Ammon's horn (tissue), 1 donor: Measurements from ENCODE around the gene ENOX1.

Experiments used
- DNase-seq: peaks from one replicate; pipeline ENCODE4 v3.0.0-alpha.2; 2016; ENCODE audit warnings: low spot score

Gene ENOX1

DNA sequence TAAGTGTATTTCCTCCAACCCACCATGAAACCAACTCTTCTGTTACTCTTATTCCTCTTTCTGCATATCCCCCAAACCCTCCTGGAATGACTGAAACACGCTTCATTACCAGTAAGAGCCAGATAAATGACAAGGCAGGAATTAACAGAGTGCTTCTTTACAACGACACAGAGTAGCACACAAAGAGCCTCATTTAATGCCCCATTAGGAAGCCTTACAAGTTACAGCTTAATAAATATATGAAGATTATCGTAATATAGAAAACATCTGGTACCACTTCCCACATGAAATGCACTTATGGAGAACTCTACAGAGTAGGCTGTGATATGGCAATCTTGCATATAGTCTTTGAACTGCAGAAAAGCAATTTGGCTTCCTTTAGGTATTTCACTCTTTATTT lies 116.8 kb downstream of the ENOX1 start:
- no peak for DNase-seq

DNA sequence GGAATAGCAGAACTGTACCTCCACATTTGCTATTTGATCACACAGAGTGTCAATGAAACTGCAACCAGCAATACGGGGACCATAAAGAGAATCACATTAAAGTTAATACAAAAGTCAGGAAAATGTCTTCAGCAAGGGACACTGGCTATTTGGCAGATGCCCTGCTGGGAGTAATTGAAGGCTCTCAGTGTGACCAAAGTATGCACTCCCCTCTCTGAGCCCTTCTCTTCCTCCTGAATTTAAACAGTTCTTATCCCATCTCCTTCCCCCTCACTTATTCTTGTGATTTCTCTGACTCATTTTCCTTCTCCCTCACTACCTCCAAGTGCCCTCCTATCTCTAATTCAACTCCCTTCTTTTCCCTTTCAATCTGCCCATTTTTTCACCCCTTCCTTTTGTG lies 117.7 kb downstream of the ENOX1 start:
- DNase-seq, result no peak

DNA sequence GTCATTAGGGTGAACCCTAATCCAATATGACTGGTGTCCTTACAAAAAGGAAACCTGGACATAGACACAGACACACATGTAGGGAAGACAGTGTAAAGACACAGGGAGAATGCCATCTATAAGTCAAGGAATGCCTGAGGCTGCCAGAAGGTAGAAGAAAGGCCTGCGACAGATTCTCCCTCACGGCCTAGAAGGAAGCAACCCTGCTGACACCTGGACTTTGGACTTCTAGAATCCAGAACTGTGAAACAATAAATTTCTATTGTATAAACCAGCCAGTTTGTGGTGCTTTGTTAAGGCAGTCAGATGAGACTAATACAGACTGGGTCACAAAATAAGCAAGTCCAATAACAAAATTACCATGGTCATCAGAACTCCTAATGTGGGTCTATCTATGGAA lies 120.4 kb downstream of the ENOX1 start:
- no peak for DNase-seq

DNA sequence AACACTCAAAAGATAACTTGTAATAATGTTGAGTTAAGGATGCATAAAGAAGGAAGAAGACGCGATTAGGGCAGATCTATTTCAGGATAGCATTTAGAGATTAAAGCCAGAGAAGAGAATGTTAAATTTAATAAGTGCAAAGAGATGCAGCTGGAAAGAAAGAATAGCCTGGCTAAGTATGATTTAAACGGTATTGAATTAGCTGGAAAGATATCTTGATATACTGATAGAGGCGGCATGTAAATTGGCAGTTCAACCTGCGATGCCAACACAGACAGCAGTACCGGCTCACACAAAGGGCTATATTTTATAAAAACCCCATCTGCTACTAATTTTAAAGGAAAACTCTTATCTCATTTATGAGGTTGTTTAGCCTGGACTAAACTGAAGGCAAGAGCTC lies 121.4 kb downstream of the ENOX1 start:
- DNase-seq, result no peak

DNA sequence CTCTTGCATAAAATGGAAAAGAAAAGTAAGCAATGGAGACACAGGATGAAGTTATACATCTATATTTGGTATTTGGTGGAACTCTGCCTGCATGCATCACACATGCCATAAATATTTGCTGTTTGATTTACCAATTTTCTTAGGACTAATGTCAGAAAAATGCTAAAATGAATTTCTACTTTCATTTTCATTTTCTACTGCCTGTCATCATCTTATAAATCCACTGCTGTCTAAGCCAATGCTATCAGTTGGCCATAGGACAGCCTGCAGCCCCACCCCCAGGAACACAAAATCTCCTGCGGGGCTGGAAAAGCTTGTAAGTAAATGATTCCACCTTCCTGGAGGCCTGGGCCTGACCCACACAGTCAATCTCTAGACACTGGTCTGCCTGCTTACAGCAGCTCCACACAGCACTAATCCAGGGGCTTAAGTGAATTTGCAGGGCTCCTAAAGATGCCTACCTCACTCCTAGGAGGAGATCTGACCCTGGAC lies 122.0 kb downstream of the ENOX1 start:
- no peak for DNase-seq

DNA sequence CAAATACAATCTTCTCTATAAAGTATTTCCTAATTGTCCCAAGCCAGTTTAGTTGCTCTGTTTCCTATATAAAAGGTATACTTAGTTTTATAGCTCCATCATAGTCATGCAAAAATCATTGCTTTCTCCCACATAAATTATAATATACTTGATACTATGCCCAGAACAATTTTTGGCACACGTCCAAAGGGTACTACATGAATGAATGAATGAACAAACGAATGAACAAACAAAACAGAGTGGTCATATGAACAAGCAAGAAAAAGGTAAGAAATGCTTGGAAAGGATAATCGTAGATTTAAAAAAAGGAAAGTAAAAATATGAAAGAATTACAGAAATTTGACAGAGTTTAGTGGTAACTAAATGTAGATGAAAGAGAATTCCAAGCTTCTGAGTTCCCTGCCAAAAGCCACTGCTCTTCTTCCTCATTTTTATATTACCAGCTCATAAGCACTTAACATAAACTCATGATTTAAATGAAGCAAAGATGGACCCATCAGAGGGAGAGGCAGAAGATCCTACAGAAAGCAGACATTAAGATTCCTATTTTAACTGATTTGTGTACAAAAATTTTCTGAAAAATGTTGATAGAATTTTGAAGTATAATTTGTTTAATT lies 123.2 kb downstream of the ENOX1 start:
- no peak for DNase-seq

DNA sequence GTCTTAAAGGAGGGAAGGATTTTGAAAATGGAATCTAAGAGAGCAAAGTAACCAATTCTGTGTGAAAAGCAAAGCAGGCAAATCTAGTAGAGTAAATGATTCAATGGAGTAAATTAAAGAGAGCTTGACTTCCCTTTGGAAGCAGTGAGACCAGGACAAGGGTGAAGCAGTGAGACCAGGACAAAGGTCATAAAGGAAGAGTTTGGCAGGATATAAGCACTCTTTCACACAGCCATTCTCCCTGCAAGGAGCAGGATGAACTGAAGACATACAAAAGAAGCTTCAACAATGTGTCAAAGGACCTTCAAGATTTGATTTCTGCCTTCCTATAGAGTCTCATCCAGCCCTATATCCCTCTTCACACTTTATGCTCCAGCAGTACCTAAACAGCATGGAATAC lies 123.8 kb downstream of the ENOX1 start:
- no peak for DNase-seq

DNA sequence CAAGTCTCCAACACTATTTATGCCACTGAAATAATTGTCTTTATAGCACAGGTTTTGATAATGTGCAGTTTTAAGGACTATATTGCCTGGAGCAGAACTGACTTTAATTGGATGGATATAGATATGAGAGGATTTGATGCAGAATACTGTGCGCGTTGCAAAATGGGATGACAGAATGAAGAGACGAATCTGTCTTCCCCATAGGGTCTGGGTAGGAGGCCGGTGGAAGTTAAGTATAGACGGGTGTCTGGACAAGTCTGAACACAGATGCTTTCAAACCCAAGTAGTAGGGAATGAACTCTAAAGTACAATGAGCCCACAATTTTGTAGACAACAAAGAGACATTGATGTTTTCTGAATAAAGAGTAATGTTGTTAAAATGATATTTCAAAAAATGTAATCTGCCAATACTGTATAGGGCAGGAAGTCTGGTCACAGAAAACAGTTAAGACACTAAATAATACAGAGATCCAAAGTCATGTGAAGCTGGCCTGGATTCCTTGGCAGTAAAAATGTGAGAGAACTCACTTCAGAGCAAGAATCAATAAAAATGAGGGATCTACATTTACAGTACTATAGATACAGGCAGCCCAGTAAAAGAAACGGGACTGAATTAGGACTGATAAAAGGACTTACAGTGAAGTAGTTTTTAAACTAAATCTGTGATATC lies 125.5 kb downstream of the ENOX1 start:
- DNase-seq, result no peak

DNA sequence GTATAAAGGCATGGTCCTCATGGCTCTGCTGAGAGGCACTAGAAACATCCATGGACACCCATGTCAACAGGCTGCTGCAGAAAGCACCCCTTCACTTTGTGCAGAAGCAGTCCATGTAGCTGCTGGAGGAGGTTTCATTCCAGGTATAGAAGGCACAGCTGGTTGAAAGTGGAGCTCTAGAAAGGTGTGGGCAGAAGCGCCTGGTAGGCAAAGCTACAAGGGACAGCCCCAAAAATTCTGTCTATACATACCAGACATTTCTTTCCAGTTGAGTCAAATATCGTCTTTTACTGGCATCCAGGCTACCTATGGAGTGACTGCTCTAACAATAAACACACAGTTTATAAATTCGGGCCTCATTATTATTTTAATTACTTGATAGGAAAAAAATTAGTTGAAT lies 129.3 kb downstream of the ENOX1 start:
- no peak for DNase-seq

DNA sequence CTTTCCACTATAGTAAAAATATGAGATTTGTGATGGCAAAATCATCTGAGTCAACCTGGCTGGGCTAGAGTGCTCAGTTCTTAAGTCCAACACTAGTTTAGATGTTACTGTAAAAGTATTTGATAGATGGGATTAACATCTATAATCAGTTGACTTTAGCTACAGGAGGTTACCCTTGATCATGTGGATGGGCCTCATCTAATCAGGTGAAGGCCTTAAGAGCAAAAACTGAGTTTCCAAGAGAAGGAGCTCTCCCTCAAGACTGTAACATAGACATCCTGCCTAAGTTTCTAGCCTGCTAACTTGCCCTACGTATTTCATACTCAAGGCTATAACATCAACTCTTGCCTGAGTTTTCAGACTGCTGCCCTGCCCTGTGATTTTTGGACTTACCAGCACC lies 132.8 kb downstream of the ENOX1 start:
- DNase-seq, result no peak

DNA sequence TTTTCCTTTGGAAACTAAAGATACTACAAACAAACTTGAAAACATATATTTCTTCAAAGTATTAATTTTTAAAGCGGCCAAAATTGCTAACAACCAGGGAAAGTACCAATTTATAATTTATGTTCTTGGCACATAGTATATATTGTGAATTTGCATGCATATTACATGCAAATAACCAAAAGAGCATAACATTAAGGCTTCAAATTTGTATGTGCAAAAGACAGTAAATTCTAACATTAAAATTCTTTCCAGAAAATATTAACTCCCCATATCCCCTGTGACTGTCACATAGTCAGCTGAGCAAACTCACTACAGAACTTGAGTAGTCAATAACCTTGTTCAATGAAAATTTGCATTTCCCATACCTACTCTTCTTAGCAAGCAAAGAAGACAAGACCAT lies 133.4 kb downstream of the ENOX1 start:
- no peak for DNase-seq

DNA sequence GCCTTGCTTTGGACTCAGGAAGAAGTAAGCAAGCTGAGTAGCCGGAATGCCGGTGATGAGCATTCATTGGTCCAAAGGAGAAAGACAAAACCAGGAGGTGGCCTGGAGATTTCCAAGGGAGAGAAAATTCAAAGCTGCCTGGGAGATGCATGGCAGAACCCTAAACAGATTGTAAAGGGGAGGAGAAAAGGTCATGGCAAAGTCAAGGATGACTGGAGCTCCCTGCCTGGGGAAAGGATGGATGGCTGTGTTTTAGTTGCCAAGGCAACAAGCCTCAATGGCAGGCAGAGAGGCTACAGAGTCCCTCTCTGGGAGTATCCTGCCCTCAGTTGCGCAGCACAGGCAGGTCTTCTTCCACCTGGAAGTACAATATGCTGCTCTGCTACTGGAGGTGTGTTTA lies 134.0 kb downstream of the ENOX1 start:
- no peak for DNase-seq

DNA sequence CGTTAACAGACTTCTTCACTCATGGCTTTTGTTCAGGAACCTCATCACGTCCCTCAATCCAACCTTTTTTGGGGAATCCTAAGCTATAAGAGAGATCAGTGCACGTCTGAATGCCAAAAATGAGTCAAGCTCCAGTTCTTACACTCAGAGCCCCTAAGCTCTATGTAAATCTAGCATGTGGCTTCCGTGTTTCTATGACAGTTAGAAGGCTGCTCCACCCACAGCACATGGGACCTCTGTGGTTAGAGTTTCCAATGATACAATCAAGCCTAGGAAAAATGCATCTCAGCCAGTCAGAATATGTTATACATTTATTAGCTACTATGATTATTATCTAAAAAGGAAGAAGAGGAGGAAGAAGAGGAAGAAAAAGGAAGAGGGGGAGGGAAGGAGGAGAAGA lies 135.9 kb downstream of the ENOX1 start:
- no peak for DNase-seq

DNA sequence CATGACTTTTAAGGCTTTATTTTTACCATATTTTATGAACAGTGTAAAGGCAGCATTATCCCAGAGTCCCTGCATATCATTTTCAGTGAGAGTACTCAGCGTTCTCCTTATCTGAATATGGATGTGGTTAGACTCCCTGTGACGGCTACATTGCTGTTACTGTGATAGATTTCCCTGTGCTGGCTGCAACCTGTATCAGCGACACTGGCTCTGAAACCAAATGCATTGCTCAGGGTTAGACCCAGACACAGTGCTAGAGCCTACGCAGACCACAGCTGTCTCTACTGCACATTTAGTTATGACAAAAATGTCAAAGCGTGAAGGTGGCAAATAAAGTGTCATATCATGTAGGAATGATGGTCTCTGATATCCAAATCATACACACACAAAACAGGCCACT lies 138.0 kb downstream of the ENOX1 start:
- no peak for DNase-seq

DNA sequence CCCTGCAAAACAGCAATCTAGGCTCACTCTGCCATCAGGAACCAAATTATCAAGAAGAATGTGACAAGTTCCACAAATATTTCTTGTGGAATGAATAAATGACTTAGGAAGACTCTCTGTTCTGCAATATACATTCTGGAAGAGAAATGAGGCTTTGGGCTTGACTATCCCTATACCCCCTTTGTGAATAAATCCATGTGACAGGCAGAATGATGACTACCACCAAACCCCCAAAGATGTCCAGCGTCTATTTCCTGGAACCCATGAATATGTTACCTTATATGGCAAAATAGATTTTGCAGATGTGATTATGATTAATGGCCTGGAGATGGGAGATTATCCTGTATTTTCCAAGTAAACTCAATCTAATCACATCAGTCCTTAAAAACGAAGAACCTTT lies 139.3 kb downstream of the ENOX1 start:
- DNase-seq, result no peak

DNA sequence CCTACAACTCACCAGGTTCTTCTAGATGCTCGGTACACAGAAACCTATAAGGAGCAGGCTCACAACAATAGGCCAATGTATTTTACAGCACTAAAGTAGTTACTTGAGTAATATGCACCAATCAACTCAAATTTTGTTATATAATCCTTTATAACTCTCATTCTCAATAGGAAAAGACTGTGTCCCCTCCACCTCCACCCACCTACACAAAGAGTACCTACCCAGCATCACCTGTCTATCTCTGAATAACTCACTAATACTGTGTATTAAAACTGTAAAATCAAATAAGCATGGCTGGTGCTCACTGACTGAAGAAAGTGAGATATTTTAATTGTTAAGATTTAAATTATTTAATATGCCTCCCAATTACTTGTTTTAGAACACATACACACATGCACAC lies 146.3 kb downstream of the ENOX1 start:
- DNase-seq, result no peak

DNA sequence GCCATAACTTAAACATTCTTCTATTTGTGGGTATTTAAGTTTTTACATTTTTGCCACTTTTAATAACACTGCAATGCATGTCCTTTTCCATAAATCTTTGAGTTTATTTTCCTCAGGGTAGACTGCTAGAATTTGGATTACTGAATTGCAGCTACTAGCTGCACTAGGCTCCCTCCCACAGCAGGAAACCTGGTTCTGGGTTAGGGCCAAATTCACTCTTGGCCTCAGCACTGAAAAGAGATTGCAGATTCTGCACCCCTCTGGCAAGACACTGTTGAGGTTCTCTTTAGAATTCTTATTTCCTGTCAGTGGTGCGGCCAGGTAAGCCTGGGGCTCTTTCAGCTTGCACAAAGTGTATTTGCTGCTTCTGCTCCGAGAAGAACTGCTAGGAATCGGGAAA lies 155.7 kb downstream of the ENOX1 start:
- no peak for DNase-seq

DNA sequence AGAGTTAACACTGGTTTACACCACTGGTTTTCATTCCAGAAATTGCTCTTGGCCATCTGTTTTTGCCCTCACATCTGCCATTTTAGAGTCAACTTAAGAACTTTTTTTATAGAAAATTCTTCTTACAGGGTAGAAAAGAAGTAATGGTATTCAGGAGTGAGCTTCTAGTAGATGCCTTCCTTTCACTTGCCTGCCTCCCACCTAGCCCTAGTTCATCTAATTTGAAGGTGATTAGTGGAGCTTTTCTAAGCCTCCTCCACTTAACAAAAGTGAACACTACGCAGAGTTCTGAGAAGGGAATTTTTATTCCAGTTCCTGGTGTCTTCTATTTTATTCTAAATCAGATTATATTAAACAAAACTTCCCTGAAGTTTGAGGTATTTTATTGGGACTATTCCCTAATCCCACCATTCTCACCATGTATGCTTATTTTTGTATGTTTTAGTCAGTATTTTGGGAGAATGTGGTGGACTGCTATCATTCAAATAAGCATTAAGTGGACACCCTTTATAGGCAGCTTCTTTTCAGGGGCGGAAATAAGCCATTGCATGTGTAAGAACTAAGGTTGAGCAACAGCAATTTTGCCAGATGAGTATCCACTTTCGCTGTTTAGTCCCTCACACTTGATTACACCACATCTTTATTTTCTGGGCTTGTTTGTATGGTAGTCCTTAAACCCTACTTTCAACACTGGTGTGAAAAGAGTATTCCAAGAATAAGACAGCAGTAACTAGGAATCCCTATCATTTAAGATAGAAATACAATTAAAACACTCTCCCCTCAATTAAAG lies 156.9 kb downstream of the ENOX1 start:
- DNase-seq, result no peak

DNA sequence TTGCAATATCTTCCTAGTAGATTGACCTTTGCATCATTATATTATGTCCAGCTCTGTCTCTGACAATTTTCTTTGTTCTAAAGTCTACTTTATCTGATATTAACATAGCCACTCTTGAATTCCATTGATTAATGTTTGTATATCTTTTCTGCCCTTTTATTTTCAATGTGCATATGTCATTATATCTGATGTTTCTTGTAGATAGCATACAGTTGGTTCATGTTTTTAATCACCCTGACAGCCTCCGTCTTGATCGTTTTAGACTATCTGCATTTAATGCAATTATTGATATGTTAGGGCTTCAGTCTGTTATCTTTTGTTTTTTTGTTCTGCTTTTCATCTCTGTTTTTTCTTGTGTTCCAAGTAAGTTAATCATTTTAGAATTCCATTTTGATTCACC lies 159.8 kb downstream of the ENOX1 start:
- no peak for DNase-seq

DNA sequence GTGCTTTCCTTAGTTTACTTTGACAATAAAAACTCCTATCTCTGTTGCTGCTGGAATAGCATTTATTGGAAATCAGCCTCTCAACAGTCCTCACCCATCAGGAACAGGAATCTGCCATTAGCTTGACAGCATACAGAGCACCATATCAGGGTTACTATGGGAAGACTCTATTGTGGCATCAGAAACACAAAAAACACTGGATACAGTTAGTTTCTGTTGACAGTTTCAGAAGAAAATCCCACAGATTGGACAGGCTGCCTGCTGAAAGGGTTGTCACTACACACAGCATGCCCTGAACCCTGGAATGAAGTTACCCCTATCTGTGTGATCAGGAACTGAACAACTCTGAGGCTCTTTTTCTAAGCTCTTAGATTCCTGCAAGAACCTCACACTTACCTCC lies 172.7 kb downstream of the ENOX1 start:
- no peak for DNase-seq

DNA sequence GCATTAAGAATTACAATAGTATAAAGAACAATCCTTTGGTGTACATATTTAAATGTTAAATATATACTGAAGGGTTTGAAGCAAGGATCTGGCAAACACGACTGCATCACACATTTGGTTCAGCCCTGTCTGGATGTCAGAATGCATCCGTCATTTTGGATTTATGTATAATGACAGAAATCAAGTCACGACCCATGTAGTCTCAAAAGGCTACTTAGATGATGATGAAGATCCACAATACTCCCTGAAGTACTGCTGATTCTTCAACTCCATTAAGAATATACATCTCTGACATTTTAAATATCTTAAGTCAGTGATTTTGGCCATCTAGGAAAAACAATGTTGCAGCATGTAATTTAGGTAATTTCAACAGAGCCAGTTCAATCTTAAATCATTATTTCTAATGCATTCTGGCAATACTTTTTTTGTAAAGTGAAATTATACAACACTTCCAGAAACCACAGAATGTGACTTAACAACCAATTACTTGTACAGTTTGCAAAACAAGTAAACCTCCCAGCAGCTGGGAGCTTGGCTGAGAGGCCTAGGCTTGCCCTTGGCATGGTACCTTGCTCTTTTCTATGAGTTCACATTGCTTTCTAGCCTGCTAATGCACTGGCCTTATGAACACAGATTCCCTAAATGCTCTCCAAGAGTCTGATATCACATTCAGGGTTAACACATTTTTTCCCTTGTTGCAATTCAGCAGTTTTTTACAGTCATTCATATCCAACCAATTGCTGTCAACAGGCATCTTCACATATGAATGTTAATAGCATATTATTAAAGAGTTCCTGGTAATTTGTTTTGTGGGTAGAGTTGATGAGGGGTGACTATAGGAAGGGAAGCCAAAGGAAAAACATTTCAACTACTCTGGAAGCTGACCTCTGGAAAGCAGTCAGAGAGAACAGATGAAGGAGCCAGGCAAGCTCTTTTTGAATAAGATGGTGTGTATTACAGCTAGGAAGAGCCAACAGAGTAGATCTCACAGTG lies 175.2 kb downstream of the ENOX1 start:
- DNase-seq, result no peak
